GM19099 (cell line): ENCODE data around the gene HSP90AB1.

ENCODE experiments used
- POLR2A ChIP-seq: IDR thresholded peaks from 3 replicates; pipeline ENCODE4 v1.6.1; 2011; ENCODE audit warnings: low read depth; ENCODE audit not compliant: insufficient read length; ENCODE audit errors: extremely low read depth

HSP90AB1 gene

DNA sequence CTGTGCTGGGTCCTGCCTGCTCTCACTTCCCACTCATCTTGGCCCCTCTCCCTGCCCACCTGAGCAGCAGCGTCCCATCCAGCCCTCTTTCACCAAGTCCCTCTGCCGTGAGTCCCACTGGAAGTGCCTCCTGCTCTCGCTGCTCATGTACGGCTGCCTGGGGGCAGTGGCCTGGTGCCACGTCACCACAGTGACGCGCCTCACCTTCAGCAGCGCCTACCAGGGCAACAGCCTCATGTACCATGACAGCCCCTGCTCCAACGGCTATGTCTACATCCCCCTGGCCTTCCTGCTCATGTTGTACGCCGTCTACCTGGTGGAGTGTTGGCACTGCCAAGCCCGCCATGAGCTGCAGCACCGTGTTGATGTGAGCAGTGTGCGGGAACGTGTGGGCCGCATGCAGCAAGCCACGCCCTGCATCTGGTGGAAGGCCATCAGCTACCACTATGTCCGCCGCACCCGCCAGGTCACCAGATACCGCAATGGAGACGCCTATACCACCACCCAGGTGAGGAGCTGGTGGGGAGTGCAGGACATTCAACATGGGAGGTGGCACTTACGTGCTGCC is 26.2 kb downstream of the HSP90AB1 start:
- TF ChIP-seq POLR2A, result no peak

DNA sequence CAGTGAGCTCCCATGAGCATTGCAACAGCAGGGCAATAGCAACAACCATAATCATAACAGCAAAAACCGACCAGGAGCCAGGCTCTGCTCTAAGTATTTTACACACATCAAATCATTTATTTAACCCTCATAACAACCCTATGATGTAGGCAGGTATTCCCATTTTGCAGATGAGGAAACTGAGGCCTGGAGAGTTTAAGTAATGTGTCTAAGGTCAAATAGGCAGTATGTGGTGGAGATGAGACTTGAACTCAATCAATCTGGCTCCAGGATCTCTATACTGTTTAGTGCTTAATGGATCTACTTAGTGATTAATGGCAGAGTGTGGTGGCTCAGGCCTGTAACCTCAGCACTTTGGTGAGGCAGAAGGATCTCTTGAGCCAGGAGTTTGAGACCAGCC is 26.7 kb downstream of the HSP90AB1 start:
- TF ChIP-seq POLR2A, result no peak

DNA sequence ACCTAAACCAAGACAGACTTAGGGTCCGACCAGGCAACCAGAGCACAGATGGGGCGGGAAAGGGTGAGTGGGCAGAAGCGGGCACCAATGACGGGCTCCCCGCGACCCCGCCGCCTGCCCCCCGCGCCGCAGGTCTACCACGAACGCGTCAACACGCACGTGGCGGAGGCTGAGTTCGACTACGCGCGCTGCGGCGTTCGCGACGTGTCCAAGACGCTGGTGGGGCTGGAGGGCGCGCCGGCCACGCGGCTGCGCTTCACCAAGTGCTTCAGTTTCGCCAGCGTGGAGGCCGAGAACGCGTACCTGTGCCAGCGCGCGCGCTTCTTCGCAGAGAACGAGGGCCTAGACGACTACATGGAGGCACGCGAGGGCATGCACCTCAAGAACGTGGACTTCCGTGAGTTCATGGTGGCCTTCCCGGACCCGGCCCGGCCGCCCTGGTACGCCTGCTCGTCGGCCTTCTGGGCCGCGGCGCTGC is 28.4 kb downstream of the HSP90AB1 start:
- no peak for TF ChIP-seq POLR2A

DNA sequence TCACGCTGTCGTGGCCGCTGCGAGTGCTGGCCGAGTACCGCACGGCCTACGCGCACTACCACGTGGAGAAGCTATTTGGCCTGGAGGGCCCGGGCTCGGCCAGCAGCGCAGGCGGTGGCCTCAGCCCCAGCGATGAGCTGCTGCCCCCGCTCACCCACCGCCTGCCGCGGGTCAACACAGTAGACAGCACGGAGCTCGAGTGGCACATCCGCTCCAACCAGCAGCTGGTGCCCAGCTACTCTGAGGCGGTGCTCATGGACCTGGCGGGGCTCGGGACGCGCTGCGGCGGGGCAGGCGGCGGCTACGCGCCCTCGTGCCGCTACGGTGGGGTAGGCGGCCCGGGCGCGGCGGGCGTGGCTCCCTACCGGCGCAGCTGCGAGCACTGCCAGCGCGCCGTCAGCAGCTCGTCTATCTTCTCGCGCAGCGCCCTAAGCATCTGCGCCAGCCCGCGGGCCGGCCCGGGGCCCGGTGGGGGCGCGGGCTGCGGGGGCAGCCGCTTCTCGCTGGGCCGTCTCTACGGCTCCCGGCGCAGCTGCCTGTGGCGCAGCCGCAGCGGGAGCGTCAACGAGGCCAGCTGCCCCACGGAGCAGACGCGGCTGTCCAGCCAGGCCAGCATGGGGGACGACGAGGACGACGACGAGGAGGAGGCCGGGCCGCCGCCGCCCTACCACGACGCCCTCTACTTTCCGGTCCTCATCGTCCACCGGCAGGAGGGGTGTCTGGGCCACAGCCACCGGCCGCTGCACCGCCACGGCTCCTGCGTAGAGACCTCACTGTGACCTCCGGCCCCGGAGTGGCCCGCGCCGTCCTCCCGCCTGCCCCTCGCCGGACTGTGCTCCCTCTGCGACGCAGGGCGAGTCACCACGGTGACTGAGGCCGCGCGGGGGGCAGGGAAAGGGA is 29.1 kb downstream of the HSP90AB1 start:
- TF ChIP-seq POLR2A, result no peak

DNA sequence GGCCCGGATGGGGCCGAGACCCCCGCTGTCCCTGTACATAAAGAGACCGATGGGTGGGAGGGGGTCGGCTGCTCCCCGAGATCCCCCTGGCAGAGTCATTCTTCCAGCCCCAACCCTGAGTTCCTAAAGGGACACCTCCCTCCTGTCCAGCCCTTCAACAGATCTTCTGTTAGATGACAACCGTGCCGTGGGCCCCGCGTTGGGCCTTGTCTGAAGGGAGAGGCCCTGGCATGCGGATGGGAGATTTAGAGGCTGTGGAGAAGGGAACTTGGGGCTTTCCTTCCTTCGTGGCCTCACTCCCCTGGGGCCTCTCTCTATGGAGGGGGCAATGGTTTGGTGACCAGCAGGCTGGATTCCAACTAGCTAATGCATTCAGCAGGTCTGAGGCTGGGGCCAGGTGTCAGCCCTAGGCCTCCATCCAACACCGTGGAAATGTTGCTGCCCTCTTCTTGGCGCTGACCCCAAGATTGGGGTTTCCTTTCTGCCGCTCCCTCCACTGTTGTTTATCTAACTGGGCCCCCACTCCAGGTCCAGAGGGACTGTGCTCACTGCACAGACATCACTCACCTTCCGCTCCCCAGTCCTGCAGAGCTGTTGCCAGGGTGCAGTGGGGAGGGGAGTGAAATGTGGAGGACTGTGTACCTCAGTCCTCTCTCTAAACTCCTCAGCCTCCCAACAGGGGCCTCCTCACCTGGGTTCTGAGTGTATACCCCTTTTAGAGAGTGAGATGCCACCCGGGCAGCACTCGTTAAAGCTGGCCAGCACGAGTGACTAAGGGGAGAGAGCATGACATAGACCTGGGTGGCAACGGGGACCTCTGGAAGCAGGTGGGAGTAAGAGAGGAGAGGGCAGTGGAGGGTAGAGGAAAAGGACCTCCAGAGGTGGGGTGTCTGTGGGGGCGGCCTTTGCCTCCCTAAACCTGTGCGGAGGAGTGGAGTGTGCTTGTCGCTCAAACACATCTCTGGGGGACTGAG is 30.1 kb downstream of the HSP90AB1 start:
- TF ChIP-seq POLR2A, result no peak

DNA sequence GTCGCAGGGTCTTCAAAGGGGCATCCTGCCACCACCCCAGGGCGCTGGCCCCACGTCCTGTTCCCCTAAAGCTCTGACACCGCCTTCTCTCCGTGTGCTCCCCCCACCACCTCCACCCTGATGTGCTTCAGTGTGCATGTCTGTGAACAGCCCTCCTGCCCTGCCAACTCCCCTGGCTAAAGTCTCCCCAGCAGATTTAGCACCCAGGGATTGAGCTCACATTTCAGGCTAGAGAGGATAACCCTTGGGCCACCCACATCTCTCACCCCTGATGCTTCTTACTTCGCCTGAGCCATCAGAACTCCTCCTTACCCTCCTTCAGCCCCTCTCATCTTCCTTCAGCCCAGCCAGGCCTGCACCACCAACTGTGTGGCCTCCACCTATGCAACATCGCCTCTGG is 30.9 kb downstream of the HSP90AB1 start:
- no peak for TF ChIP-seq POLR2A

DNA sequence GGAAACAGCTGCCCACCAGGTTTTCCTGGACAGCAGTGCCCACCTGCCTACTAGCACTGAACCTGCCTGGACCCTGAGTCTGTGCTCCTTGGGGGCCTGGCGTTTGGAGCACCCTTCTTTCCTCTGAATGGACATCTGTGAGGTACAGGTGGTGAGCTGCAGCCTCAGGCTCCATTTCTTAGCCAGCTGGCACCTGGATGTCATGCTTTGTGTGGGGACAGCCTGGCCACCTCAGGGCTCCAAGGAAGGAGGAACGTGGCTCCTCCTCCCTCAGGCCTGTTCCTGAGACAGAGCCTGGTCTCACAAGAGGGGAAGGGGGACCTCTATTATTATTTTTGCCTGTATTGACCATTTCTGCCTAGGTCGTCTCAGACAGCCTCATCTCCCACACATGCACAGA is 31.4 kb downstream of the HSP90AB1 start:
- no peak for TF ChIP-seq POLR2A

DNA sequence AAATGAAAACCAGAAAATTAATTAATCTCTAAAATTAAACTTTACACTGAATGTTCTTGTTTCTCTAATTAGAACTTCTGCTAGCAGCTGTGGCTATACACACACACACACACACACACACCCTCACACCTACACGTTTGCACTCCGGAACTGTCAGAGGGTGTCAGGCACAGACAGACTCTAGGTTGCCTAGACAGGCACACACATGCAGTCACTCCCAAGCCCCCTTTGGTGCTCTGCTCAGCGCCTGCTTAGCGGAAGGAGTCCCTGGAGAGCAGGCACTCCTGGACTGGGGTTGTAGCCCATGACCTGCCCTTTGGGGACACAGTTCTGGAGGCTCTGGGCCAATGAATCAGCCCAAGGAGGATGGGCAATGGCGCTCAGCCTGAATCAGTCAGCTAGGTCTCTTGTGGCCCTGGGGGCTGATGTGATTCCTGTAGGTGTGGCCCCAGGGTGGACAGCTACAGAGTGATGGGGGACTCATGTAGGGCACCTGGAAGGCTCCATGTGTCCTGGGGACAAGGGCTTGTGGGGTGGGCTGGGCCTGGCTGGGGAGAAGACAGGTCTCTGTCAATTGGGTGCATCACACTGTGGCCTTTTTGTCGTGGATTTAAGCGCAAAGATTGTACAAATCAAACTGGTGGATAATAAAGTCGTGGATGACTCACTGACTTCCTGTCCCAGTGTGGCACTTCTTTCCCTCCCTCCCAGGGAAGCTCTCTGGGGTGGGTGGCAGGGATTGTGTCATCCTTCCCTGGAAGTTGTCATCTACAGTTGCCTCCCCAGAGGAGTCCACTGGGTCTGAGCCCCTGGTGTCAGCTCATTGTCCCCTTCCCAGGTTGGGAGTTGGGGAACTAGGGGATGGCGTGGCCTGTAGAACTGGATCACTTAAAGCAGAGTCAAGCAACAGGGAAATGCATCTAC is 32.1 kb downstream of the HSP90AB1 start:
- no peak for TF ChIP-seq POLR2A

DNA sequence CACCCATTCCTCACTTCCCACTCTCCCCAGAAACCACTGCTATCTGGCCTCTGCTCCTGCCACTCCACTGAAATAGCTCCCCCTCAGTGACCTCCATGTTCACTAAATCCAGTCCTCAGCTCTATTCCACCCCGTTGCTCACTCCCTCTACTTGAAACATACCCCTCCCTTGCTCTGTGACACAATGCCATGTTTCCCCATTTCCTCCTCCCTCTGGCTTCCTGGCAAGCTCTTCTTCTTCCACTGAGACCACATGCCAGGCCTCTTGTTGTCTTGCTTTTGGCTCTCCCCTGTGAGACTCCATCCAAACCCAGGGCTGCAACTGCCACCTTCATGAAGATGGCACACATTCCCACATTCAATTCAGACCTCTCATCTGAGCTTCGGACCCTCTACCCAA is 37.2 kb downstream of the HSP90AB1 start:
- TF ChIP-seq POLR2A, result no peak

DNA sequence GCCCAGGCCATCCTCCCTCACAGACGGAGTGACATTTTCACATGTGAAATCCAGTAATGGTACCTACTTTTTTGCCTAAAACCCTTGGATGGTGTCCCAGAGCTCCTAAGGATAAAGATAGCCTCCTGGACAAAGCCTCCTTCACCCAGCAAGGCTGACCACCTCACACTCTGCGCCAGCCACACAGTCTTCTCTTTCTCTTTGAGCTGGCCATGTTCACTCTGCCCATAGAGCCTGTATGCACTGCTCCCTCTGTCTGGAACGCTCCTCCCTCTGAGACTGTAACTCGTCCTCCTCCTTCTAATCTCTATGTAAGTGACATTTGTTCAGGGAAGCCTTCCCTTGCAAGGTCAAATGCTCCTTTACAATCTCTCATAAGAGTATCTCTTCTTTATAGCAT is 38.0 kb downstream of the HSP90AB1 start:
- TF ChIP-seq POLR2A, result no peak

DNA sequence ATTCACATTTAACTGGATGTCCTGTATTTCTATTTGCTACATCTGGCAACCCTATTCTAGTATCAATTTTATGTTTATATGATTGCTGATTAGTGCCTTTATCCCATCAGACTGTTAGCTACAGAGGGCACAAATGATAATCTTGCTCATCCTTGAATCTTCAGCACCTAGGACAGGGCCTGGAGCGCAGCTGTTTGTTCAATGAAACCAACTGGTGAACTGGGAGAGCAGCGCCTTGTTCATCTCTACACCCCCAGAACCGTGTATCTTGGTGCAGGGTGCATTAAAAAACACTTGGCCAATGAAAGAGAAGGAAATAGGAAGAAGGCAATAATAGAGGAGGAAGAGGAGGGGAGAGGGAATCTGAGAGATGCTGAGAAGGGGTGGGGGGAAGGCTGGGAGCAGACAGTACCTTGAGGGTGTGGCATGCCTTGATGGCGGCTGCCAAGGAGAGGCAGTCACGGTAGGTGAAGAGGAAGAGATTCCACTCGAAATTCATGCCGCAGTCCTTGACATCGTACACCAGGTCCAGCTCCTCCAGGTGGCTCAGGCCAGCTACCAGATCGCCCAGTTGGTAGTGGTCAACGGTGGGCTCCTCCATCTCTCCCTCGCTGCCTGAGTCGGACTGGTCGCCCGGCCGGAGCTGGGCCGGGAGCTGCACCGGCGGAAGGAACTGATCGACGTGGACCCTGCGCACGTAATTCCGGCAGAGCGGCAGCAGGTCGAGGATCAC is 38.8 kb downstream of the HSP90AB1 start:
- TF ChIP-seq POLR2A, result no peak

DNA sequence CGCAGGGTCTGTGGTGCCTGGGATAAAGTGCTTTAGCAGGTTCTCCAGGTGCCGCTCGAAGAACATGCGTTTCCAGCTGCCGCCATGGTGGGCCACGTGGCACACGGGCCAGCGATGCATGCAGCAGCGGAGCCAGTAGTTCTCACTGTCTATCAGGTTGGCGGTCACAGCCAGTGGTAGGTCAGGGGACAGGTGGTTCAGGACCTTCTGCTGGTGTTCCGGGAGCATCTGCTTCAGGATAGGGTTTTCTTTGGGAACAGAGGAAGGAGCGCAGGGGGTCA is 39.3 kb downstream of the HSP90AB1 start:
- no peak for TF ChIP-seq POLR2A

DNA sequence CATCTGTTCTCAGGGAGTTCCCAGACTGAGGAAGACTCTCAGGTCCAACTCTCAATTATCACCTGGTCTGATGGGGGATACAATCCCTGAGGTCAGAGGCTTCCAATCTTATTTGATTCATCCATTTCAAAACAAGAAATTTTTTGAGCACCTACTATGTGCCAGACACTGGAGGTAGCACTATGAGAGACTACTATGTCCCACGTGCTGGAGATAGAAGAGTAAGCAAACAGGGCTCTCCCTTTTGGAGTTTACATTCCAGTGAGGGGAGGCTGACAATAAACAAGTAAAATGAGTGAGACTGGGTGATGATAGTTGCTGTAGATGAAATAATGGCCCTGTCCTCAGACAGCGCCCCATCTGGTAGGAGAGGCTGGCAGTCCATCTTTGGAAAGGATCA is 39.8 kb downstream of the HSP90AB1 start:
- TF ChIP-seq POLR2A, result no peak
